GM23338 (cell line): ENCODE data around the gene ERC2.

Experiments used
- EZH2 ChIP-seq: fragments of 200-600 bp; sonication (generic); IDR thresholded peaks from one replicate; pipeline ENCODE4 v1.8.0; 2017; ENCODE audit warnings: antibody characterized with exemption, mild to moderate bottlenecking, low read depth; ENCODE audit not compliant: unreplicated experiment
- EZH2phosphoT487 ChIP-seq: fragments of 200-600 bp; sonication (generic); IDR thresholded peaks from one replicate; pipeline ENCODE4 v1.8.1; 2018; ENCODE audit warnings: antibody characterized with exemption; ENCODE audit not compliant: unreplicated experiment
- JUNB ChIP-seq: IDR thresholded peaks from one replicate; pipeline ENCODE4 v1.6.1; 2016; ENCODE audit warnings: antibody characterized with exemption; ENCODE audit not compliant: unreplicated experiment
- POLR2AphosphoS5 ChIP-seq: IDR thresholded peaks from 2 replicates; pipeline ENCODE4 v1.6.1; 2016; ENCODE audit warnings: antibody characterized with exemption, low read depth
- STAT1 ChIP-seq: IDR thresholded peaks from one replicate; pipeline ENCODE4 v1.6.1; 2016; ENCODE audit warnings: antibody characterized with exemption; ENCODE audit not compliant: unreplicated experiment
- ZNF331 ChIP-seq: fragments of 250-450 bp; sonication (Bioruptor Pico); IDR thresholded peaks from 2 replicates; pipeline ENCODE4 v1.5.0; 2020; ENCODE audit warnings: low read depth, mild to moderate bottlenecking, moderate library complexity
- TF ChIP-seq, protein P1 (sequence below): IDR thresholded peaks from 2 replicates; pipeline ENCODE4 v1.6.1; 2016; ENCODE audit warnings: antibody characterized with exemption
- TF ChIP-seq, protein P2 (sequence below): fragments of 250-450 bp; sonication (Bioruptor Pico); IDR thresholded peaks from 2 replicates; pipeline ENCODE4 v1.5.0; 2020; ENCODE audit warnings: mild to moderate bottlenecking, moderate library complexity
- TF ChIP-seq, protein P3 (sequence below), 2 experiments: fragments of 200-600 bp in 1 of 2; sonication (generic) in 1 of 2; conservative IDR thresholded peaks; 2 replicates each; pipeline versions ENCODE4 v1.5.1 to v1.6.1; 2016 to 2017; ENCODE audit warnings: antibody characterized with exemption in 2 of 2, low read depth in 2 of 2, mild to moderate bottlenecking in 2 of 2, moderate library complexity in 1 of 2
- TF ChIP-seq, protein P4 (sequence below): IDR thresholded peaks from one replicate; pipeline ENCODE4 v1.6.1; 2018; ENCODE audit warnings: antibody characterized with exemption; ENCODE audit not compliant: unreplicated experiment

DNA sequence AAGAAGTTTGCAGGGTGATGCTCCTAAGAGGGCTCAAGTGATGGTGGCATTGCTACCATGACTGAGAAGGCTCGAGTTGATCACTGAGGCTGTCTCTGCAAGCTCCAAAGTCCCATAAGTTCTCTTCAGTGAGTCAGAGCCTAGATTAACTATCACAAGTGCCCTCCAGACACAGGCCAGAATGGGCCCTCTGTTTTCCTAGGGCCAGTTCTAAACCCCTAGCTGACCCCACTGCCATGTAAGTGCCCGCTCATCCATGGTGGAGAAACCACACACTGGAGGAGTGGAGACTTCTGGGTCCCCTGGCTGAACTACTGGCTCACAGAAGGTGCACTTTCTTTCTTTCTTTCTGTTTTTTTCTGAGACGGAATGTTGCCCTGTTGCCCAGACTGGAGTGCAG, 893.6 kb downstream of the ERC2 start:
- TF ChIP-seq, protein P1, sequence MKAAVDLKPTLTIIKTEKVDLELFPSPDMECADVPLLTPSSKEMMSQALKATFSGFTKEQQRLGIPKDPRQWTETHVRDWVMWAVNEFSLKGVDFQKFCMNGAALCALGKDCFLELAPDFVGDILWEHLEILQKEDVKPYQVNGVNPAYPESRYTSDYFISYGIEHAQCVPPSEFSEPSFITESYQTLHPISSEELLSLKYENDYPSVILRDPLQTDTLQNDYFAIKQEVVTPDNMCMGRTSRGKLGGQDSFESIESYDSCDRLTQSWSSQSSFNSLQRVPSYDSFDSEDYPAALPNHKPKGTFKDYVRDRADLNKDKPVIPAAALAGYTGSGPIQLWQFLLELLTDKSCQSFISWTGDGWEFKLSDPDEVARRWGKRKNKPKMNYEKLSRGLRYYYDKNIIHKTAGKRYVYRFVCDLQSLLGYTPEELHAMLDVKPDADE, result no peak
- TF ChIP-seq, protein P2, sequence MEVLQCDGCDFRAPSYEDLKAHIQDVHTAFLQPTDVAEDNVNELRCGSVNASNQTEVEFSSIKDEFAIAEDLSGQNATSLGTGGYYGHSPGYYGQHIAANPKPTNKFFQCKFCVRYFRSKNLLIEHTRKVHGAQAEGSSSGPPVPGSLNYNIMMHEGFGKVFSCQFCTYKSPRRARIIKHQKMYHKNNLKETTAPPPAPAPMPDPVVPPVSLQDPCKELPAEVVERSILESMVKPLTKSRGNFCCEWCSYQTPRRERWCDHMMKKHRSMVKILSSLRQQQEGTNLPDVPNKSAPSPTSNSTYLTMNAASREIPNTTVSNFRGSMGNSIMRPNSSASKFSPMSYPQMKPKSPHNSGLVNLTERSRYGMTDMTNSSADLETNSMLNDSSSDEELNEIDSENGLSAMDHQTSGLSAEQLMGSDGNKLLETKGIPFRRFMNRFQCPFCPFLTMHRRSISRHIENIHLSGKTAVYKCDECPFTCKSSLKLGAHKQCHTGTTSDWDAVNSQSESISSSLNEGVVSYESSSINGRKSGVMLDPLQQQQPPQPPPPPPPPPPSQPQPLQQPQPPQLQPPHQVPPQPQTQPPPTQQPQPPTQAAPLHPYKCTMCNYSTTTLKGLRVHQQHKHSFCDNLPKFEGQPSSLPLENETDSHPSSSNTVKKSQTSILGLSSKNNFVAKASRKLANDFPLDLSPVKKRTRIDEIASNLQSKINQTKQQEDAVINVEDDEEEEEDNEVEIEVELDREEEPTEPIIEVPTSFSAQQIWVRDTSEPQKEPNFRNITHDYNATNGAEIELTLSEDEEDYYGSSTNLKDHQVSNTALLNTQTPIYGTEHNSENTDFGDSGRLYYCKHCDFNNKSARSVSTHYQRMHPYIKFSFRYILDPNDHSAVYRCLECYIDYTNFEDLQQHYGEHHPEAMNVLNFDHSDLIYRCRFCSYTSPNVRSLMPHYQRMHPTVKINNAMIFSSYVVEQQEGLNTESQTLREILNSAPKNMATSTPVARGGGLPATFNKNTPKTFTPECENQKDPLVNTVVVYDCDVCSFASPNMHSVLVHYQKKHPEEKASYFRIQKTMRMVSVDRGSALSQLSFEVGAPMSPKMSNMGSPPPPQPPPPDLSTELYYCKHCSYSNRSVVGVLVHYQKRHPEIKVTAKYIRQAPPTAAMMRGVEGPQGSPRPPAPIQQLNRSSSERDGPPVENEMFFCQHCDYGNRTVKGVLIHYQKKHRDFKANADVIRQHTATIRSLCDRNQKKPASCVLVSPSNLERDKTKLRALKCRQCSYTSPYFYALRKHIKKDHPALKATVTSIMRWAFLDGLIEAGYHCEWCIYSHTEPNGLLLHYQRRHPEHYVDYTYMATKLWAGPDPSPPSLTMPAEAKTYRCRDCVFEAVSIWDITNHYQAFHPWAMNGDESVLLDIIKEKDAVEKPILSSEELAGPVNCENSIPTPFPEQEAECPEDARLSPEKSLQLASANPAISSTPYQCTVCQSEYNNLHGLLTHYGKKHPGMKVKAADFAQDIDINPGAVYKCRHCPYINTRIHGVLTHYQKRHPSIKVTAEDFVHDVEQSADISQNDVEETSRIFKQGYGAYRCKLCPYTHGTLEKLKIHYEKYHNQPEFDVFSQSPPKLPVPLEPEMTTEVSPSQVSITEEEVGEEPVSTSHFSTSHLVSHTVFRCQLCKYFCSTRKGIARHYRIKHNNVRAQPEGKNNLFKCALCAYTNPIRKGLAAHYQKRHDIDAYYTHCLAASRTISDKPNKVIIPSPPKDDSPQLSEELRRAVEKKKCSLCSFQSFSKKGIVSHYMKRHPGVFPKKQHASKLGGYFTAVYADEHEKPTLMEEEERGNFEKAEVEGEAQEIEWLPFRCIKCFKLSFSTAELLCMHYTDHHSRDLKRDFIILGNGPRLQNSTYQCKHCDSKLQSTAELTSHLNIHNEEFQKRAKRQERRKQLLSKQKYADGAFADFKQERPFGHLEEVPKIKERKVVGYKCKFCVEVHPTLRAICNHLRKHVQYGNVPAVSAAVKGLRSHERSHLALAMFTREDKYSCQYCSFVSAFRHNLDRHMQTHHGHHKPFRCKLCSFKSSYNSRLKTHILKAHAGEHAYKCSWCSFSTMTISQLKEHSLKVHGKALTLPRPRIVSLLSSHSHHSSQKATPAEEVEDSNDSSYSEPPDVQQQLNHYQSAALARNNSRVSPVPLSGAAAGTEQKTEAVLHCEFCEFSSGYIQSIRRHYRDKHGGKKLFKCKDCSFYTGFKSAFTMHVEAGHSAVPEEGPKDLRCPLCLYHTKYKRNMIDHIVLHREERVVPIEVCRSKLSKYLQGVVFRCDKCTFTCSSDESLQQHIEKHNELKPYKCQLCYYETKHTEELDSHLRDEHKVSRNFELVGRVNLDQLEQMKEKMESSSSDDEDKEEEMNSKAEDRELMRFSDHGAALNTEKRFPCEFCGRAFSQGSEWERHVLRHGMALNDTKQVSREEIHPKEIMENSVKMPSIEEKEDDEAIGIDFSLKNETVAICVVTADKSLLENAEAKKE (CRISPR knock-in tag), result no peak
- TF ChIP-seq, protein P3, sequence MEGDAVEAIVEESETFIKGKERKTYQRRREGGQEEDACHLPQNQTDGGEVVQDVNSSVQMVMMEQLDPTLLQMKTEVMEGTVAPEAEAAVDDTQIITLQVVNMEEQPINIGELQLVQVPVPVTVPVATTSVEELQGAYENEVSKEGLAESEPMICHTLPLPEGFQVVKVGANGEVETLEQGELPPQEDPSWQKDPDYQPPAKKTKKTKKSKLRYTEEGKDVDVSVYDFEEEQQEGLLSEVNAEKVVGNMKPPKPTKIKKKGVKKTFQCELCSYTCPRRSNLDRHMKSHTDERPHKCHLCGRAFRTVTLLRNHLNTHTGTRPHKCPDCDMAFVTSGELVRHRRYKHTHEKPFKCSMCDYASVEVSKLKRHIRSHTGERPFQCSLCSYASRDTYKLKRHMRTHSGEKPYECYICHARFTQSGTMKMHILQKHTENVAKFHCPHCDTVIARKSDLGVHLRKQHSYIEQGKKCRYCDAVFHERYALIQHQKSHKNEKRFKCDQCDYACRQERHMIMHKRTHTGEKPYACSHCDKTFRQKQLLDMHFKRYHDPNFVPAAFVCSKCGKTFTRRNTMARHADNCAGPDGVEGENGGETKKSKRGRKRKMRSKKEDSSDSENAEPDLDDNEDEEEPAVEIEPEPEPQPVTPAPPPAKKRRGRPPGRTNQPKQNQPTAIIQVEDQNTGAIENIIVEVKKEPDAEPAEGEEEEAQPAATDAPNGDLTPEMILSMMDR (conservative IDR thresholded peaks at IDR 0.05; ENCODE audit: low read depth in 2 of 2), result no peak
- TF ChIP-seq EZH2phosphoT487, result no peak
- no peak for TF ChIP-seq STAT1
- no peak for TF ChIP-seq EZH2
- no peak for TF ChIP-seq JUNB
- TF ChIP-seq POLR2AphosphoS5, result no peak
- TF ChIP-seq, protein P4, sequence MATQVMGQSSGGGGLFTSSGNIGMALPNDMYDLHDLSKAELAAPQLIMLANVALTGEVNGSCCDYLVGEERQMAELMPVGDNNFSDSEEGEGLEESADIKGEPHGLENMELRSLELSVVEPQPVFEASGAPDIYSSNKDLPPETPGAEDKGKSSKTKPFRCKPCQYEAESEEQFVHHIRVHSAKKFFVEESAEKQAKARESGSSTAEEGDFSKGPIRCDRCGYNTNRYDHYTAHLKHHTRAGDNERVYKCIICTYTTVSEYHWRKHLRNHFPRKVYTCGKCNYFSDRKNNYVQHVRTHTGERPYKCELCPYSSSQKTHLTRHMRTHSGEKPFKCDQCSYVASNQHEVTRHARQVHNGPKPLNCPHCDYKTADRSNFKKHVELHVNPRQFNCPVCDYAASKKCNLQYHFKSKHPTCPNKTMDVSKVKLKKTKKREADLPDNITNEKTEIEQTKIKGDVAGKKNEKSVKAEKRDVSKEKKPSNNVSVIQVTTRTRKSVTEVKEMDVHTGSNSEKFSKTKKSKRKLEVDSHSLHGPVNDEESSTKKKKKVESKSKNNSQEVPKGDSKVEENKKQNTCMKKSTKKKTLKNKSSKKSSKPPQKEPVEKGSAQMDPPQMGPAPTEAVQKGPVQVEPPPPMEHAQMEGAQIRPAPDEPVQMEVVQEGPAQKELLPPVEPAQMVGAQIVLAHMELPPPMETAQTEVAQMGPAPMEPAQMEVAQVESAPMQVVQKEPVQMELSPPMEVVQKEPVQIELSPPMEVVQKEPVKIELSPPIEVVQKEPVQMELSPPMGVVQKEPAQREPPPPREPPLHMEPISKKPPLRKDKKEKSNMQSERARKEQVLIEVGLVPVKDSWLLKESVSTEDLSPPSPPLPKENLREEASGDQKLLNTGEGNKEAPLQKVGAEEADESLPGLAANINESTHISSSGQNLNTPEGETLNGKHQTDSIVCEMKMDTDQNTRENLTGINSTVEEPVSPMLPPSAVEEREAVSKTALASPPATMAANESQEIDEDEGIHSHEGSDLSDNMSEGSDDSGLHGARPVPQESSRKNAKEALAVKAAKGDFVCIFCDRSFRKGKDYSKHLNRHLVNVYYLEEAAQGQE, result no peak
- TF ChIP-seq ZNF331, result no peak
